Parathyroid adenoma (tissue), 2 donors: ENCODE measurements around the gene GAS6.

Experiments
- H2AFZ ChIP-seq: fragments of 300-600 bp; sonication (generic); one replicate; pipeline ENCODE4 v1.7.0; 2017; ENCODE audit warnings: antibody characterized with exemption, mild to moderate bottlenecking
- H3K27ac ChIP-seq: fragments of 300-600 bp; sonication (generic); one replicate; pipeline ENCODE4 v1.7.0; 2017
- H3K27me3 ChIP-seq: fragments of 300-600 bp; sonication (generic); one replicate; pipeline ENCODE4 v1.7.0; 2017; ENCODE audit warnings: low read length; ENCODE audit not compliant: control insufficient read depth, insufficient read depth
- H3K36me3 ChIP-seq: fragments of 300-600 bp; sonication (generic); one replicate; pipeline ENCODE4 v1.7.0; 2017; ENCODE audit warnings: low read length; ENCODE audit not compliant: control insufficient read depth, insufficient read depth
- H3K4me1 ChIP-seq: fragments of 300-600 bp; sonication (generic); one replicate; pipeline ENCODE4 v1.7.0; 2017; ENCODE audit warnings: control low read depth
- H3K4me2 ChIP-seq: fragments of 300-600 bp; sonication (generic); one replicate; pipeline ENCODE4 v1.7.0; 2017; ENCODE audit warnings: low read length
- H3K4me3 ChIP-seq: fragments of 300-600 bp; sonication (generic); one replicate; pipeline ENCODE4 v1.7.0; 2017; ENCODE audit warnings: low read depth, low read length
- H3K79me2 ChIP-seq: fragments of 300-600 bp; sonication (generic); one replicate; pipeline ENCODE4 v1.7.0; 2017; ENCODE audit warnings: control low read depth
- H3K9ac ChIP-seq: fragments of 300-600 bp; sonication (generic); one replicate; pipeline ENCODE4 v1.7.0; 2017; ENCODE audit warnings: mild to moderate bottlenecking
- H3K9me3 ChIP-seq: fragments of 300-600 bp; sonication (generic); one replicate; pipeline ENCODE4 v1.7.0; 2017; ENCODE audit warnings: low read length; ENCODE audit not compliant: control insufficient read depth
- TF ChIP-seq, protein P1 (sequence below): fragments of 300-600 bp; sonication (generic); IDR thresholded peaks from one replicate; pipeline ENCODE4 v1.7.0; 2017; ENCODE audit warnings: antibody characterized with exemption, mild to moderate bottlenecking
- donor health status: primary hyperparathyroidism.

The GAS6 gene

DNA sequence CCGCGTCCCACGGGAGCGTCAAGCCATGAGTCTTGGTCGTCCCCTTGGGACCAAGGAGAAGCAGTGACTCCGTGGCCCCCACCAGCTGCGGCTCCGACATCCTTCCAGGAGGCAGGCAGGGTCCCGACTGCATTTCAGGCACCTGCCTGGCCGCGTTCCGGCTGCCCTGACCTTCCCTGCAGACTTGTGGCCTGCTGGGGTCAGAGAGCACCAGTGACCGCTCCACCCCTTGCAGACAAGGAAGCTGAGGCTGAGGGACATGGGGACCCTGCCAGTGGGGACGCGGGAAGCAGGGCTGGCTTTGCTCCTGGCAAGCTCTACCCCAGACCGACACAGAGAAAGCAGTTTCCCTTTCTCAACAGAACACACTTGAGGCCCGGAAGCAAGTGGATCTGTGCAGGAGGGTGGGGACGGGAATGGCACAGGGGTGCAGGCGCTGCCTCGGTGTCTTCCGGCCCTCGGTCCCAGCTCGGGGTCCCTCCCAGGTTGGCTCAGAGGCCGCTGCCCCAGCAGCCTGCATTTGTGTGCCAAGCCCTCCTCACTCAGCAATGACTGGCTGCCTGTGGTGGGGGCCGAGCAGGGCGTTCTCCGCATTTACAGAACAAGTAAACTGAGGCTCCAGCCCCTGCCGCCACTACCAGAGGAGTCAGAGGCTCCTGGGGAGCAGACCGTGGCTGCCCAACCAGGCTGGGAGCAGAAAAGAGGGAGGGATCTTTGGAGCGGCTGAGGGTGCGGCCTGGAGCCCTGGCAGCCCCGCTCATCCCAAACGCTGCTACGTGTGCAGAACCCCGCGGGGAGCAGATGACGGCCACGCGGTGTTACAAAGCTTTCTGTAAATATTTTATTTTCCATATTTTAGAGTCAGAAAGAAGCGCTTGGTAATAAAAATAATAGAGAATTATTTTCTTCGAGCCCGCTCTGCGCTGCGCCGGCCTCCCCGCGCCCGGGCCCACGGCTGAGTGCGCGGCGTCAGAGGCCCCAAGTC, 43.9 kb downstream of the GAS6 start:
- H3K4me2 ChIP-seq = no peak overlapping the region
- no peaks in the 10 kb centered on the region for H3K4me1 ChIP-seq
- TF ChIP-seq, protein P1, sequence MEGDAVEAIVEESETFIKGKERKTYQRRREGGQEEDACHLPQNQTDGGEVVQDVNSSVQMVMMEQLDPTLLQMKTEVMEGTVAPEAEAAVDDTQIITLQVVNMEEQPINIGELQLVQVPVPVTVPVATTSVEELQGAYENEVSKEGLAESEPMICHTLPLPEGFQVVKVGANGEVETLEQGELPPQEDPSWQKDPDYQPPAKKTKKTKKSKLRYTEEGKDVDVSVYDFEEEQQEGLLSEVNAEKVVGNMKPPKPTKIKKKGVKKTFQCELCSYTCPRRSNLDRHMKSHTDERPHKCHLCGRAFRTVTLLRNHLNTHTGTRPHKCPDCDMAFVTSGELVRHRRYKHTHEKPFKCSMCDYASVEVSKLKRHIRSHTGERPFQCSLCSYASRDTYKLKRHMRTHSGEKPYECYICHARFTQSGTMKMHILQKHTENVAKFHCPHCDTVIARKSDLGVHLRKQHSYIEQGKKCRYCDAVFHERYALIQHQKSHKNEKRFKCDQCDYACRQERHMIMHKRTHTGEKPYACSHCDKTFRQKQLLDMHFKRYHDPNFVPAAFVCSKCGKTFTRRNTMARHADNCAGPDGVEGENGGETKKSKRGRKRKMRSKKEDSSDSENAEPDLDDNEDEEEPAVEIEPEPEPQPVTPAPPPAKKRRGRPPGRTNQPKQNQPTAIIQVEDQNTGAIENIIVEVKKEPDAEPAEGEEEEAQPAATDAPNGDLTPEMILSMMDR = no peak
- no peak overlapping the region for H3K9ac ChIP-seq
- no peaks in the 10 kb centered on the region for H3K9me3 ChIP-seq
- H3K36me3 ChIP-seq = no peaks in the 10 kb centered on the region
- no peak overlapping the region for H2AFZ ChIP-seq
- H3K27me3 ChIP-seq = no peaks in the 10 kb centered on the region
- H3K4me3 ChIP-seq = no peak overlapping the region
- H3K27ac ChIP-seq = no peak overlapping the region
- H3K79me2 ChIP-seq = no peaks in the 10 kb centered on the region

DNA sequence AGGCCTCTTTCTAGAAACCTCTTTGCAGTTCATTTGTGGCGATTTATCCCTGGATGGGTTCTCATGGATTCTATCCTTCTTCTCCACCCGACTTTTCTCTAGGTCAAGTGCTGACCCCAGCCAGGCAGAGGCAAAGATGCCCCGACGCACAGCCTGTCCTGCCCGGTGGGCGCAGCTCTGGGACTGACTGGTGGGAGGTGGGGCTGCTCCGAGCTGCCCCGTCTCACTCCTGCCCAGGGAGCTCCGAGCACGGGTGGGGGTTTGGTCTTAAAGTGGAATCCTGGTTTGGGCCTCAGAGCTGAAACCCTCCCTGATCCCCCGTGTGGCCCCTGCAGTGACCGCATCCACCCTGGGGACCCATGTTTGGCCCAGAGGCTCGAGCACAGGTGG, 44.5 kb downstream of the GAS6 start:
- H3K27ac ChIP-seq = no peak overlapping the region
- no peak overlapping the region for H3K4me3 ChIP-seq
- H3K27me3 ChIP-seq = no peaks in the 10 kb centered on the region
- no peaks in the 10 kb centered on the region for H3K79me2 ChIP-seq
- H3K9me3 ChIP-seq = no peaks in the 10 kb centered on the region
- no peak overlapping the region for H3K9ac ChIP-seq
- TF ChIP-seq, protein P1 = no peak
- H2AFZ ChIP-seq = no peak overlapping the region
- no peak overlapping the region for H3K4me2 ChIP-seq
- no peaks in the 10 kb centered on the region for H3K36me3 ChIP-seq
- H3K4me1 ChIP-seq = no peaks in the 10 kb centered on the region

DNA sequence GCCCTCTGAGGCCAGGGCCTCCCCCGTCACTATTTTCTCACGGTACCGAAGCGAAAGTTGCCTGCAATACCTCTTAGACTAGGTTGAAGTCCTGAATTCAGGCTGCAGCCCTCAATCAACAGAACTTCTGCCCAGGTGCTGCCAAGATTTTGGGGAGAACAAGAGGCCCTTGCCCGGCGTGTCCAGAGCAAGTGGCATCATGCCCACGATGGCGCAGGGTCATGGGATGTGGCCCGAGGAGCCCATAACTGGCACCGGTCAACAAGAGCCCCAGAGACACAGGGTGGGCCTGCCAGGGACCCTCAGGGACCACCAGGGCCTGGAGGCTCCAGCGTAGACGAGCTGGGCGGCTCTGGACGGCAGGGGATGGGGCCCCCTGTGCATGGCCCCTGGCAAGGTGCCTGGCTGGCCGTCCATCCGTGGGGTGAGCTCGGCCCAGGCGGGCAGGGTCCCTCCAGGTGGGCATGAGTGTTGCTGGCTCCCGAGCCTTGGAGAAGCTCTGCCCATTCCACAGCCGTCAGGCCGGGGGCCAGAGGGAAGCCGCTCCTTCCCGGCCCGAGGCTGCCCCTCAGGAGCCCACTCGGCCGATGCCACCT, 45.1 kb downstream of the GAS6 start:
- Histone ChIP-seq H3K9me3 (no peaks in the 10 kb centered on the region), H3K36me3 (no peaks in the 10 kb centered on the region), H3K27me3 (no peaks in the 10 kb centered on the region), H3K9ac (no peak overlapping the region), H3K4me2 (no peak overlapping the region), H3K79me2 (no peaks in the 10 kb centered on the region), H3K4me3 (no peak overlapping the region), H2AFZ (no peak overlapping the region), H3K27ac (no peak overlapping the region), H3K4me1 (no peaks in the 10 kb centered on the region)
- TF ChIP-seq, protein P1 = no peak

DNA sequence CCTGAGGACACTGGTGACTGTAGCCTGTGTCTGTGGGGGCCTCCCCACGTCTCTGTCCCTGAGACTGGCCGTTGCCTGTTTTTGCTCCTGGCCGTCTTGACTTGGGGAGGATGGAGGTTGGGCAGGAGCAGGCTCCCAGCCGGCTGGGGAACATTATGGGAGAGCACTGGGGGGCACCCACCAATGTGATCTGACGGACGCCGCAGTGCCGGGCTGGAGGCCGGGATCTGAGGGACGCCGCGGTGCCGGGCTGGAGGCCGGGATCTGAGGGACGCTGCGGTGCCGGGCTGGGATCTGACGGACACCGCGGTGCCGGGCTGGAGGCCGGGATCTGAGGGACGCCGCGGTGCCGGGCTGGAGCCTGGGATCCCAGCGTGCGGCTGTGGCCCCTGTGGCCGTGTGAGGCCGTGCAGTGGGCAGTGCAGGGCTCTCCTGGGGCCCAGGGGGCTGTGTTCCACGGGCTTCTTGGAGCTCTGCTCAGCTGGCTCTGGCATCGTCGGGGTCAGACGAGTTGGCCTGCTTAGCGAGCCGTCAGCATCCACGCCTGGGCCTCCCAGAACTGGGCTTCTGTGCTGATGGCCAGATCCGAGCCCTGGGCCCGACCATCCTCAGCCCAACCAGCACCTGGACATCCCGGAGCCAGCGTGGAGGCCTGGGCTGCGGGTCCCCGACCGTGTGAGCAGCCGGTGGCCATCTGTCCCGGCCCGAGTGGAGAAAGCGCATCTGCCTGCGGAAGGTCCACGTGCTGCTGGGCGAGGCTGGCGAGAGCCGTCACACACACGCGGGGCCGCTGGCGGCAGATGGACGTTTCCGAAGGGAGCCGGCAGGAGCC, 45.8 kb downstream of the GAS6 start:
- Histone ChIP-seq H3K9ac (no peak overlapping the region), H2AFZ (no peak overlapping the region), H3K9me3 (no peaks in the 10 kb centered on the region), H3K27ac (no peak overlapping the region), H3K36me3 (no peaks in the 10 kb centered on the region), H3K4me1 (no peaks in the 10 kb centered on the region), H3K79me2 (no peaks in the 10 kb centered on the region), H3K4me3 (no peak overlapping the region), H3K4me2 (no peak overlapping the region), H3K27me3 (no peaks in the 10 kb centered on the region)
- TF ChIP-seq, protein P1 = no peak
